IMR-90 (cell line): ENCODE results near the gene VWA8. TPM values are rescaled to one million over a fixed set of nuclear protein-coding genes. Genes with fewer than 3 reads are reported as not detected.

ENCODE experiments used
- ATAC-seq: fragments of 200-7000 bp; cut with Tn5 transposase; 2 replicates; pipeline ENCODE4 v1.9.1; 2020; ENCODE audit warnings: low read depth, mild to moderate bottlenecking, moderate library complexity
- BruUV-seq: library from RNA; stranded (reverse); fragments of 400-500 nt; replicated peaks from 2 replicates; lab custom pipeline; 2021; lab: Mats Ljungman, UMichigan
- CTCF ChIA-PET: fragments of 300-600 bp; formaldehyde crosslinking; extraction: SDS; loops from one replicate; lab custom pipeline; 2021; ENCODE audit warnings: antibody characterized with exemption; lab: Yijun Ruan, JAX
- POLR2A ChIA-PET: fragments of 300-600 bp; sonication (Branson Sonifier 250); formaldehyde crosslinking; loops from one replicate; lab custom pipeline; 2022; ENCODE audit warnings: antibody characterized with exemption; ENCODE audit not compliant: unreplicated experiment; lab: Charles Lee
- DNase-seq: peaks from one replicate; pipeline ENCODE4 v3.0.0; 2013
- H2AFZ ChIP-seq: replicated peaks from 2 replicates; pipeline ENCODE3; 2013; ENCODE audit warnings: low read length, mild to moderate bottlenecking; ENCODE audit not compliant: poor library complexity
- H2AK5ac ChIP-seq: 2 replicates; pipeline ENCODE4 v1.6.1; 2013; ENCODE audit warnings: low read depth, low read length, inconsistent platforms
- H2AK9ac ChIP-seq: replicated peaks from 2 replicates; pipeline ENCODE3; 2013; ENCODE audit warnings: mild to moderate bottlenecking, low read depth, low read length, moderate library complexity; ENCODE audit not compliant: poor library complexity
- H2BK120ac ChIP-seq: 2 replicates; pipeline ENCODE4 v1.6.1; 2013; ENCODE audit warnings: low read depth, low read length, inconsistent platforms
- H2BK15ac ChIP-seq: 3 replicates; pipeline ENCODE4 v1.6.1; 2013; ENCODE audit warnings: low read depth, low read length, inconsistent platforms
- H2BK20ac ChIP-seq: 2 replicates; pipeline ENCODE4 v1.6.1; 2013; ENCODE audit warnings: low read depth, mild to moderate bottlenecking, inconsistent platforms, low read length, moderate library complexity
- H2BK5ac ChIP-seq: 2 replicates; pipeline ENCODE4 v1.6.1; 2013; ENCODE audit warnings: mild to moderate bottlenecking, low read depth, low read length, inconsistent platforms; ENCODE audit not compliant: poor library complexity, severe bottlenecking
- H3K14ac ChIP-seq: replicated peaks from 2 replicates; pipeline ENCODE4 v1.6.1; 2013; ENCODE audit warnings: low read depth, low read length, inconsistent platforms
- H3K18ac ChIP-seq: 2 replicates; pipeline ENCODE4 v1.6.1; 2013; ENCODE audit warnings: low read depth, low read length, control low read depth
- H3K23ac ChIP-seq: 2 replicates; pipeline ENCODE4 v1.6.1; 2013; ENCODE audit warnings: low read depth, low read length, inconsistent platforms
- H3K27ac ChIP-seq: 2 replicates; pipeline ENCODE4 v1.5.1; 2013; ENCODE audit warnings: mild to moderate bottlenecking, control low read depth, low read length; ENCODE audit not compliant: insufficient read depth
- H3K27me3 ChIP-seq: 2 replicates; pipeline ENCODE4 v1.6.1; 2013; ENCODE audit warnings: low read length; ENCODE audit not compliant: control insufficient read depth, insufficient read depth
- H3K36me3 ChIP-seq: 2 replicates; pipeline ENCODE4 v1.6.1; 2013; ENCODE audit warnings: low read length, mixed read lengths; ENCODE audit not compliant: control insufficient read depth, insufficient read depth
- H3K4ac ChIP-seq: 2 replicates; pipeline ENCODE4 v1.6.1; 2013; ENCODE audit warnings: low read depth, low read length, inconsistent platforms
- H3K4me1 ChIP-seq: 2 replicates; pipeline ENCODE4 v1.6.1; 2013; ENCODE audit warnings: low read length, mixed read lengths; ENCODE audit not compliant: control insufficient read depth, insufficient read depth
- H3K4me2 ChIP-seq: 2 replicates; pipeline ENCODE4 v1.6.1; 2013; ENCODE audit warnings: low read depth, mild to moderate bottlenecking, control low read depth, low read length, moderate library complexity
- H3K4me3 ChIP-seq: 2 replicates; pipeline ENCODE4 v1.5.1; 2013; ENCODE audit warnings: low read depth, mild to moderate bottlenecking, control low read depth, low read length, moderate library complexity; ENCODE audit not compliant: insufficient read depth
- H3K56ac ChIP-seq: 2 replicates; pipeline ENCODE4 v1.6.1; 2013; ENCODE audit warnings: low read length, inconsistent platforms; ENCODE audit not compliant: insufficient read depth; ENCODE audit errors: extremely low read depth
- H3K79me1 ChIP-seq, 2 experiments: 2 replicates each; pipeline ENCODE4 v1.6.1; 2013; ENCODE audit warnings: low read length in 2 of 2, inconsistent platforms in 1 of 2, low read depth in 1 of 2
- H3K9ac ChIP-seq: 2 replicates; pipeline ENCODE4 v1.6.1; 2013; ENCODE audit warnings: low read depth, low read length, control low read depth
- H3K9me1 ChIP-seq: 2 replicates; pipeline ENCODE4 v1.6.1; 2013; ENCODE audit warnings: low read length, inconsistent platforms; ENCODE audit not compliant: insufficient read depth
- H3K9me3 ChIP-seq: 2 replicates; pipeline ENCODE4 v1.6.1; 2013; ENCODE audit warnings: low read length; ENCODE audit not compliant: control insufficient read depth, insufficient read depth
- H4K20me1 ChIP-seq: 2 replicates; pipeline ENCODE4 v1.6.1; 2013; ENCODE audit warnings: low read length, inconsistent platforms; ENCODE audit not compliant: insufficient read depth
- H4K5ac ChIP-seq: 2 replicates; pipeline ENCODE4 v1.6.1; 2013; ENCODE audit warnings: mild to moderate bottlenecking, low read depth, low read length, control low read depth
- H4K8ac ChIP-seq, 2 experiments: 2 replicates each; pipeline ENCODE4 v1.6.1; 2013; ENCODE audit warnings: low read depth in 2 of 2, low read length in 2 of 2, control low read depth in 1 of 2, inconsistent platforms in 1 of 2
- H4K91ac ChIP-seq: 2 replicates; pipeline ENCODE4 v1.6.1; 2013; ENCODE audit warnings: low read depth, low read length, inconsistent platforms; ENCODE audit not compliant: insufficient read depth
- BHLHE40 ChIP-seq: fragments of 150-350 bp; IDR thresholded peaks from 2 replicates; pipeline ENCODE4 v1.6.1; 2016; ENCODE audit warnings: mild to moderate bottlenecking, low read depth, low read length
- CEBPB ChIP-seq: IDR thresholded peaks from 2 replicates; pipeline ENCODE4 v1.6.1; 2012; ENCODE audit warnings: low read depth, low read length, improper control_type of control experiment
- CHD1 ChIP-seq: IDR thresholded peaks from 2 replicates; pipeline ENCODE4 v1.6.1; 2012; ENCODE audit warnings: low read depth, low read length, improper control_type of control experiment
- ELK1 ChIP-seq: fragments of 150-350 bp; IDR thresholded peaks from 2 replicates; pipeline ENCODE4 v1.6.1; 2016; ENCODE audit warnings: low read depth, mild to moderate bottlenecking, low read length, moderate library complexity, borderline replicate concordance
- FOS ChIP-seq: fragments of 150-350 bp; IDR thresholded peaks from 2 replicates; pipeline ENCODE4 v1.6.1; 2016; ENCODE audit warnings: low read depth, low read length
- MAZ ChIP-seq: IDR thresholded peaks from 2 replicates; pipeline ENCODE4 v1.6.1; 2012; ENCODE audit warnings: low read depth, mild to moderate bottlenecking, low read length, improper control_type of control experiment, moderate library complexity, borderline replicate concordance
- NFE2L2 ChIP-seq: fragments of 150-350 bp; IDR thresholded peaks from 2 replicates; pipeline ENCODE4 v1.6.1; 2016; ENCODE audit warnings: low read depth, mild to moderate bottlenecking, low read length
- POLR2A ChIP-seq: IDR thresholded peaks from 2 replicates; pipeline ENCODE4 v1.6.1; 2012; ENCODE audit warnings: mild to moderate bottlenecking, low read depth, low read length
- RAD21 ChIP-seq: IDR thresholded peaks from 2 replicates; pipeline ENCODE4 v1.6.1; 2012; ENCODE audit warnings: low read length, improper control_type of control experiment
- RCOR1 ChIP-seq: IDR thresholded peaks from 2 replicates; pipeline ENCODE4 v1.6.1; 2012; ENCODE audit warnings: mild to moderate bottlenecking, low read length, improper control_type of control experiment; ENCODE audit not compliant: insufficient replicate concordance
- RFX5 ChIP-seq: IDR thresholded peaks from 2 replicates; pipeline ENCODE4 v1.8.0; 2012; ENCODE audit warnings: low read depth, mild to moderate bottlenecking, low read length, moderate library complexity
- SMC3 ChIP-seq: fragments of 150-350 bp; IDR thresholded peaks from 2 replicates; pipeline ENCODE4 v1.6.1; 2016; ENCODE audit warnings: low read depth, mild to moderate bottlenecking, antibody characterized with exemption, low read length, moderate library complexity
- dilution Hi-C: fragments of 300-500 bp; cut with HindIII; formaldehyde crosslinking; loops from one replicate; pipeline ENCODE4 v1.14.3; 2018; ENCODE audit warnings: low sequenced_read_pairs; ENCODE audit not compliant: unreplicated experiment
- in situ Hi-C: fragments of 300-500 bp; cut with MboI; formaldehyde crosslinking; loops from 3 replicates; pipeline ENCODE4 v1.14.3; 2019; ENCODE audit warnings: low sequenced_read_pairs, inconsistent platforms, mixed read lengths
- intact Hi-C: fragments of 100-400 bp; cut with micrococcal nuclease; formaldehyde crosslinking; loops from 2 replicates; pipeline ENCODE4 v1.10.0; 2022
- polyA plus RNA-seq, 3 experiments: library from polyadenylated mRNA; depleted of rRNA; stranded (reverse); fragments of >200 nt; gene quantifications; 2 replicates each; pipeline ENCODE4 v1.2.3, GENCODE V29; 2012; ENCODE audit warnings: low replicate concordance in 1 of 3
- total RNA-seq: library from RNA; depleted of rRNA; stranded (reverse); fragments of >200 nt; gene quantifications from 2 replicates; pipeline ENCODE4 v1.2.3, GENCODE V29; 2012

VWA8 gene
- total and polyA plus RNA-seq, 2 of the 4 experiments (the other 2 are of a cell fraction), result 5.9 to 18.3 TPM

GRCh38 chr13:41774605-41775218 is 186.2 kb downstream of the VWA8 start:
- in situ Hi-C loops, result no loop called here
- no peaks in the 10 kb centered on the region for H3K4me1 ChIP-seq

More at GRCh38 chr13:41774605-41775218, 186.2 kb downstream of the VWA8 start:
- no peaks in the 10 kb centered on the region for H3K79me1 ChIP-seq
- H2AFZ ChIP-seq, result no peak overlapping the region
- H2AK9ac ChIP-seq, result no peak overlapping the region
- intact Hi-C loops, result no loop called here
- no peak overlapping the region for H3K14ac ChIP-seq
- ChIA-PET POLR2A (no interaction called here), CTCF (no interaction called here)
- H4K5ac ChIP-seq, result no peak overlapping the region
- no peak overlapping the region for H2BK5ac ChIP-seq
- no peak overlapping the region for H3K23ac ChIP-seq
- H3K27ac ChIP-seq, result no peak overlapping the region
- H2BK15ac ChIP-seq, result no peak overlapping the region
- no peak overlapping the region for H4K91ac ChIP-seq
- TF ChIP-seq FOS (no peak), RFX5 (no peak), RAD21 (no peak), MAZ (no peak), POLR2A (no peak), SMC3 (no peak), CHD1 (no peak), ELK1 (no peak), CEBPB (no peak), RCOR1 (no peak), NFE2L2 (no peak), BHLHE40 (no peak)
- H3K9ac ChIP-seq, result no peak overlapping the region
- H2BK20ac ChIP-seq, result no peak overlapping the region
- no peak overlapping the region for H3K4me3 ChIP-seq
- DNase-seq, result no peak
- no peak overlapping the region for H4K8ac ChIP-seq
- H3K9me1 ChIP-seq, result no peaks in the 10 kb centered on the region
- ATAC-seq, result no peak
- H3K36me3 ChIP-seq, result no peaks in the 10 kb centered on the region
- H2AK5ac ChIP-seq, result no peak overlapping the region
- H3K27me3 ChIP-seq, result no peaks in the 10 kb centered on the region
- no peak overlapping the region for H3K4me2 ChIP-seq
- no peak overlapping the region for H3K18ac ChIP-seq
- H2BK120ac ChIP-seq, result no peak overlapping the region
- dilution Hi-C loops, result no loop called here
- no peak overlapping the region for H3K4ac ChIP-seq
- no peaks in the 10 kb centered on the region for H3K9me3 ChIP-seq
- H3K56ac ChIP-seq, result no peak overlapping the region
- BruUV-seq, result no TSS peak
- H4K20me1 ChIP-seq, result no peaks in the 10 kb centered on the region
